Suprapubic skin (tissue), 4 donors: ENCODE results near the gene CDH6.

Experiments used
- CTCF ChIP-seq, 2 donors: fragments of 200-600 bp in 1 of 2; fragments of 450-650 bp in 1 of 2; sonication (generic) in 1 of 2; IDR thresholded peaks; one replicate each; pipeline ENCODE4 v1.5.1; 2016 to 2019; ENCODE audit warnings: antibody characterized with exemption in 2 of 2, mild to moderate bottlenecking in 1 of 2, moderate library complexity in 1 of 2
- EP300 ChIP-seq: sonication (generic); formaldehyde crosslinking; IDR thresholded peaks from one replicate; pipeline ENCODE4 v1.6.1; 2017; ENCODE audit warnings: antibody characterized with exemption
- POLR2A ChIP-seq, 2 donors: fragments of 450-650 bp; IDR thresholded peaks; one replicate each; pipeline ENCODE4 v1.6.1; 2017; ENCODE audit warnings: antibody characterized with exemption in 2 of 2, mild to moderate bottlenecking in 2 of 2, moderate library complexity in 2 of 2
- POLR2AphosphoS5 ChIP-seq, 3 donors: sonication (generic); formaldehyde crosslinking; IDR thresholded peaks; one replicate each; pipeline ENCODE4 v1.6.1; 2017; ENCODE audit warnings: antibody characterized with exemption in 3 of 3

GRCh38 chr5:31322946-31323345 lies 129.5 kb downstream of the CDH6 start:
- TF ChIP-seq CTCF (IDR thresholded peaks at IDR 0.05) (no peak), POLR2AphosphoS5 (IDR thresholded peaks at IDR 0.05) (no peak), POLR2A (IDR thresholded peaks at IDR 0.05) (no peak), EP300 (no peak)
